ENCODE data around the gene MRPL43.

MRPL43 gene

DNA sequence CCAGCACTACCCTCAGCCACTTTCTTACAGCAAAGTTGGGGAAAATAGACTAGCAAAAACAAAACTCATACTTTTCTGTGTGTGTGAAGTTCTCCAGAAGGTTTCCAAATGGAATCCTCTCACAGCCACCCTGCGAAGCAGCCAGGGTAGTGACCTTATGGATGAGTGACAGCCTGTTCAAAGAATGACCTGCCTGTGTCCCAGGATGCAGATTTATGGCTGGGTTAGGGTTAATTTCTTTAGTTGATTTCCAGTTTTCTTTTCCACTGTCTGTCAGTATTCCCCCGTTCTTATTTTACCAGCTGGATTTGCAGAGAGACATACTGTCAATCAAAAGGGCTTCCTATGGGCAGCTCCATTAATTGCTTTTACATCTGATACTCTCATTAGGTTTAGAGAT lies 20.4 kb downstream of the MRPL43 start:
- H3K9me3 ChIP-seq (ENCODE audit: control insufficient read depth in 2 of 2, low read length in 2 of 2): no peaks in the 10 kb centered on the region
- no peaks in the 10 kb centered on the region for H3K27me3 ChIP-seq (ENCODE audit: control insufficient read depth in 2 of 2, insufficient read depth in 2 of 2, low read length in 2 of 2)
- peak overlapping the region; percentile 64 to 74 for H3K27ac ChIP-seq (ENCODE audit: low read depth in 2 of 2, low read length in 2 of 2)
- peaks cover 16 to 35% of the 10 kb centered on the region in 2 donors for H3K36me3 ChIP-seq (ENCODE audit: control insufficient read depth in 2 of 2, insufficient read depth in 2 of 2, low read length in 2 of 2)
- no peak overlapping the region for H3K4me3 ChIP-seq (ENCODE audit: low read length in 2 of 2)
- no peak overlapping the region for H3K9ac ChIP-seq (ENCODE audit: low read depth in 1 of 2, low read length in 2 of 2)
- peaks cover 25 to 46% of the 10 kb centered on the region in 2 donors for H3K4me1 ChIP-seq (ENCODE audit: control insufficient read depth in 2 of 2, insufficient read depth in 2 of 2, low read length in 2 of 2)

- H3K9ac ChIP-seq (ENCODE audit: low read depth in 1 of 2, low read length in 2 of 2): no peak overlapping the region
- no peaks in the 10 kb centered on the region for H3K9me3 ChIP-seq (ENCODE audit: control insufficient read depth in 2 of 2, low read length in 2 of 2)
- H3K36me3 ChIP-seq (ENCODE audit: control insufficient read depth in 2 of 2, insufficient read depth in 2 of 2, low read length in 2 of 2): peaks cover 21 to 37% of the 10 kb centered on the region in 2 donors
- H3K27ac ChIP-seq (ENCODE audit: low read depth in 2 of 2, low read length in 2 of 2): no peak overlapping the region
- H3K4me1 ChIP-seq (ENCODE audit: control insufficient read depth in 2 of 2, insufficient read depth in 2 of 2, low read length in 2 of 2): peaks cover 18 to 36% of the 10 kb centered on the region in 2 donors
- no peak overlapping the region for H3K4me3 ChIP-seq (ENCODE audit: low read length in 2 of 2)
- H3K27me3 ChIP-seq (ENCODE audit: control insufficient read depth in 2 of 2, insufficient read depth in 2 of 2, low read length in 2 of 2): no peaks in the 10 kb centered on the region
These were observed 21.5 kb downstream of the MRPL43 start for GRCh38 chr10:100965820-100966219.

GRCh38 chr10:100963826-100964225 lies 23.5 kb downstream of the MRPL43 start:
- Histone ChIP-seq H3K9me3 (ENCODE audit: control insufficient read depth in 2 of 2, low read length in 2 of 2) (no peaks in the 10 kb centered on the region), H3K36me3 (ENCODE audit: control insufficient read depth in 2 of 2, insufficient read depth in 2 of 2, low read length in 2 of 2) (peaks cover 30 to 50% of the 10 kb centered on the region in 2 donors), H3K4me3 (ENCODE audit: low read length in 2 of 2) (no peak overlapping the region), H3K9ac (ENCODE audit: low read depth in 1 of 2, low read length in 2 of 2) (no peak overlapping the region), H3K4me1 (ENCODE audit: control insufficient read depth in 2 of 2, insufficient read depth in 2 of 2, low read length in 2 of 2) (peaks cover 8 to 22% of the 10 kb centered on the region in 2 donors), H3K27me3 (ENCODE audit: control insufficient read depth in 2 of 2, insufficient read depth in 2 of 2, low read length in 2 of 2) (no peaks in the 10 kb centered on the region), H3K27ac (ENCODE audit: low read depth in 2 of 2, low read length in 2 of 2) (no peak overlapping the region)

DNA sequence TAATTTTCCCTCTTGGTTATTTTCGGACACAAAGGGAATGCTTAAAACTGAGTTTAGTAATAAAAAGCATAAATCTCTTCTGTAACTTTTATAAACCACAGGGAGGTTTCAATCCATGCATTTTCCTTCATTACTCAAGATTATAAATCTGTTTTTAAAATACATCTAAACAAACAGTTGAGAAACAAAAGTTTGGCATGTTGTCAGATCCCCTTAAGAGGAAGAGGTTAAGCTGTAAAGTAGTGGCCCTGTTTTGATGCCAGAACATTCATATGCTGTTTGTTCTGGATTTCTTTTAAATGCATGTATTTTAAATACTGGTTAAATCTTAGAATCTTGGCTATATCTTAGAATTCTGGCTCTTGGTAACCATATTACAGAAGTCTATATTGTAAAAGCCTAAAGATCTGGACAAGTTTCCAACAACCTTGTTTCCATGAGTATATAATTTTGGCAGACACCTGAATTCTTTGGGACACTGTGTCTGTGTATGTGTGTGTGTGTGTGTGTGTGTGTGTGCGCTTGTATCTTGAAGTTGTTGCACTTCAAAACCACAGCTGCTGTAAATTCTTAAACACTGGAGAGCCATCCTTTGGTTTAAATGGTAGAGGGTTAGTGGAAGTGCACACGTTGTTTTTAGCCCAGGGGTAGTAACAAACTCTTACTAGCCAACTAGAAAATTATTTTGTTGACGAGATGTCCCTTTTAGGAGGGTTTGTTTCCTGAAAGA lies 24.8 kb downstream of the MRPL43 start:
- H3K27ac ChIP-seq (ENCODE audit: low read depth in 2 of 2, low read length in 2 of 2): no peak overlapping the region
- H3K4me1 ChIP-seq (ENCODE audit: control insufficient read depth in 2 of 2, insufficient read depth in 2 of 2, low read length in 2 of 2): peaks cover 4 to 11% of the 10 kb centered on the region in 2 donors
- no peak overlapping the region for H3K4me3 ChIP-seq (ENCODE audit: low read length in 2 of 2)
- H3K27me3 ChIP-seq (ENCODE audit: control insufficient read depth in 2 of 2, insufficient read depth in 2 of 2, low read length in 2 of 2): no peaks in the 10 kb centered on the region
- H3K9me3 ChIP-seq (ENCODE audit: control insufficient read depth in 2 of 2, low read length in 2 of 2): no peaks in the 10 kb centered on the region
- no peak overlapping the region for H3K9ac ChIP-seq (ENCODE audit: low read depth in 1 of 2, low read length in 2 of 2)
- peaks cover 36 to 59% of the 10 kb centered on the region in 2 donors for H3K36me3 ChIP-seq (ENCODE audit: control insufficient read depth in 2 of 2, insufficient read depth in 2 of 2, low read length in 2 of 2)

DNA sequence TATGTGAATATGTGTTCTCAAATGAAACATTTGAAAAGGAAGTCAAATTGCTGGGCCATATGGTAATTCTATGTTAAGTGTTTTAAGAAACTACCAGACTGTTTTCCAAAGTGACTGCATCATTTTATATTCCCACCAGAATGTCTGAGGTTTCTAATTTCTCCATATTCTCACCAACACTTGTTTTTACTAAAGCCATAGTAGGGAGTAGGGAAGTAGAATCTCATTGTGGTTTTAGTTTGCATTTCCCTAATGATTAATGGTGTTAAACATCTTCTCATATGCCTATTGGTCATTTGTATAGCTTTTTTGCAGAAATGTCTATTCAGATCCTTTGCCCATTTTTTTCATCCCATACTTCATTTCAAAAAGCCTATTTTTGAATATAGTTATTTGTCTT lies 27.0 kb downstream of the MRPL43 start:
- Histone ChIP-seq H3K27me3 (ENCODE audit: control insufficient read depth in 2 of 2, insufficient read depth in 2 of 2, low read length in 2 of 2) (no peaks in the 10 kb centered on the region), H3K36me3 (ENCODE audit: control insufficient read depth in 2 of 2, insufficient read depth in 2 of 2, low read length in 2 of 2) (peaks cover 40 to 57% of the 10 kb centered on the region in 2 donors), H3K27ac (ENCODE audit: low read depth in 2 of 2, low read length in 2 of 2) (no peak overlapping the region), H3K9ac (ENCODE audit: low read depth in 1 of 2, low read length in 2 of 2) (no peak overlapping the region), H3K4me3 (ENCODE audit: low read length in 2 of 2) (no peak overlapping the region), H3K9me3 (ENCODE audit: control insufficient read depth in 2 of 2, low read length in 2 of 2) (no peaks in the 10 kb centered on the region), H3K4me1 (ENCODE audit: control insufficient read depth in 2 of 2, insufficient read depth in 2 of 2, low read length in 2 of 2) (no peaks in the 10 kb centered on the region)

DNA sequence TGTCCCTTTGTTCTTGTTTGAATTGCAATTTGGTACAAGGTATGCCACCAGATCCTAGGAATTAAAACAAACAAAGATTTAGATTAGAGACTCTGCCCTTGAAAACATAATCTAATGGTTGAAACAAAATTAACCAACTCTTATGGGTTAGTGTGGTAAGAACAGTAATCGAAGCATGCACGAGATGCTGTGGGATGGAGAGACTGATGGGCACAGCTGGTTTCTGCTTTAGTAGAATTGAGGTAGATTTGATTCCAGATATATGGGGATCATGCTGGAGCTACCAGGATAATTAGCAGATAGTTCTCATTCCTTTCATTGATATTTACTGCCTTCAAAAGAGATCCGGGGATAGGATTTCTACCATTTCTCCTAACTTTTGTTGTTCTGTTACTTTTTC lies 38.4 kb downstream of the MRPL43 start:
- Histone ChIP-seq H3K9me3 (ENCODE audit: control insufficient read depth in 2 of 2, low read length in 2 of 2) (no peaks in the 10 kb centered on the region), H3K4me3 (ENCODE audit: low read length in 2 of 2) (no peak overlapping the region), H3K27ac (ENCODE audit: low read depth in 2 of 2, low read length in 2 of 2) (no peak overlapping the region), H3K9ac (ENCODE audit: low read depth in 1 of 2, low read length in 2 of 2) (no peak overlapping the region), H3K27me3 (ENCODE audit: control insufficient read depth in 2 of 2, insufficient read depth in 2 of 2, low read length in 2 of 2) (no peaks in the 10 kb centered on the region), H3K4me1 (ENCODE audit: control insufficient read depth in 2 of 2, insufficient read depth in 2 of 2, low read length in 2 of 2) (no peaks in the 10 kb centered on the region), H3K36me3 (ENCODE audit: control insufficient read depth in 2 of 2, insufficient read depth in 2 of 2, low read length in 2 of 2) (peaks cover 55 to 57% of the 10 kb centered on the region in 2 donors)

DNA sequence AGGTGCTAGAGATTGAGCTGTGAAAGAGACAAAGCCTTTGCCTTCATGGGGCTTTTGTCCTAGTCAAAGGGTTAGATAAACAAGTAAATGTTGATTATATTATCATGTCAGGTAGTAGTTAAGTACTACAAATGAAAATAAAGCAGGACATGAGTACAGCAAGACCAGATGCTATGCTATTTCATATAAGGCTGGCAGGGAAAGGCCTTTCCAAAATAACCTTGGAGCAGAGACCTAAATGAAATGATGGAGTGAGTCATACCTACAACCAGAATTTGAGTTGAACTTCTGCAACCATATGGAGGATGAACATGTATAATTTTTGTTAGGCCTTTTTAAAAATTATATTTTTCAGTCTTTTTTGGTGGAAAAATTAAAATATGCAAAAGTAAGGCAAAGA lies 41.5 kb downstream of the MRPL43 start:
- H3K27me3 ChIP-seq (ENCODE audit: control insufficient read depth in 2 of 2, insufficient read depth in 2 of 2, low read length in 2 of 2): no peaks in the 10 kb centered on the region
- H3K4me1 ChIP-seq (ENCODE audit: control insufficient read depth in 2 of 2, insufficient read depth in 2 of 2, low read length in 2 of 2): no peaks in the 10 kb centered on the region
- no peak overlapping the region for H3K27ac ChIP-seq (ENCODE audit: low read depth in 2 of 2, low read length in 2 of 2)
- H3K36me3 ChIP-seq (ENCODE audit: control insufficient read depth in 2 of 2, insufficient read depth in 2 of 2, low read length in 2 of 2): peaks cover 62 to 65% of the 10 kb centered on the region in 2 donors
- H3K4me3 ChIP-seq (ENCODE audit: low read length in 2 of 2): no peak overlapping the region
- no peak overlapping the region for H3K9ac ChIP-seq (ENCODE audit: low read depth in 1 of 2, low read length in 2 of 2)
- H3K9me3 ChIP-seq (ENCODE audit: control insufficient read depth in 2 of 2, low read length in 2 of 2): no peaks in the 10 kb centered on the region

GRCh38 chr10:100943508-100943907 lies 43.8 kb downstream of the MRPL43 start:
- Histone ChIP-seq H3K27me3 (ENCODE audit: control insufficient read depth in 2 of 2, insufficient read depth in 2 of 2, low read length in 2 of 2) (no peaks in the 10 kb centered on the region), H3K9ac (ENCODE audit: low read depth in 1 of 2, low read length in 2 of 2) (no peak overlapping the region), H3K27ac (ENCODE audit: low read depth in 2 of 2, low read length in 2 of 2) (no peak overlapping the region), H3K9me3 (ENCODE audit: control insufficient read depth in 2 of 2, low read length in 2 of 2) (no peaks in the 10 kb centered on the region), H3K36me3 (ENCODE audit: control insufficient read depth in 2 of 2, insufficient read depth in 2 of 2, low read length in 2 of 2) (peaks cover 62 to 63% of the 10 kb centered on the region in 2 donors), H3K4me1 (ENCODE audit: control insufficient read depth in 2 of 2, insufficient read depth in 2 of 2, low read length in 2 of 2) (no peaks in the 10 kb centered on the region), H3K4me3 (ENCODE audit: low read length in 2 of 2) (no peak overlapping the region)

- H3K4me3 ChIP-seq (ENCODE audit: low read length in 2 of 2): no peak overlapping the region
- H3K9ac ChIP-seq (ENCODE audit: low read depth in 1 of 2, low read length in 2 of 2): no peak overlapping the region
- no peak overlapping the region for H3K27ac ChIP-seq (ENCODE audit: low read depth in 2 of 2, low read length in 2 of 2)
- H3K27me3 ChIP-seq (ENCODE audit: control insufficient read depth in 2 of 2, insufficient read depth in 2 of 2, low read length in 2 of 2): no peaks in the 10 kb centered on the region
- peaks cover 62 to 64% of the 10 kb centered on the region in 2 donors for H3K36me3 ChIP-seq (ENCODE audit: control insufficient read depth in 2 of 2, insufficient read depth in 2 of 2, low read length in 2 of 2)
- H3K9me3 ChIP-seq (ENCODE audit: control insufficient read depth in 2 of 2, low read length in 2 of 2): no peaks in the 10 kb centered on the region
- H3K4me1 ChIP-seq (ENCODE audit: control insufficient read depth in 2 of 2, insufficient read depth in 2 of 2, low read length in 2 of 2): no peaks in the 10 kb centered on the region
These were observed 45.1 kb downstream of the MRPL43 start for GRCh38 chr10:100942229-100942628.

DNA sequence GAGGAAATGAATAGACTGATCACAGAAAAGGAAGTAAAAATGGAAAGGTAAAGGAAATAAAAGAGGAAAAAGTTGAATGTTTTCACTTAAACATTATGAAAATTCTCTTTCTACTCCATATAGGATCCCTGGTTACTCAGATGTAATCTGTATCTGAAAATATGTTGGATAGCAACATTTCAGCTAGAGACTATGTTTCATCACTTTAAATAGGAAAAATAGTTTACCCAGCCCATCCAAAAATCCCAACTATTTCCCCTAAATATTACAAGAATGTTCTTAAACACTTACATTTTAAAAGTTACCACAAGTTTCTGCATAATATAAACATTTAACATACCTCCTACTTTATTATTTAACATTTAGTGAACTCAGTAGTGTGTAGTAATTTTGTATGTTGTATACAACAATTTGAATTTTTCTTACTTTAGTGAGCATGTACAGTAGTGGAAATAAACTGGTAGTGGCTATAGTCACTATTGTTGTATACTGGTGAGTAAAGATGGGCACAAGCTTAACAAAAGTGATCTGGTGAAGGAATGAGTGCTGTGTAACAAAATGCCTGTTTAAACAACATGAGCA lies 47.4 kb downstream of the MRPL43 start:
- Histone ChIP-seq H3K9ac (ENCODE audit: low read depth in 1 of 2, low read length in 2 of 2) (no peak overlapping the region), H3K4me1 (ENCODE audit: control insufficient read depth in 2 of 2, insufficient read depth in 2 of 2, low read length in 2 of 2) (no peaks in the 10 kb centered on the region), H3K27ac (ENCODE audit: low read depth in 2 of 2, low read length in 2 of 2) (no peak overlapping the region), H3K4me3 (ENCODE audit: low read length in 2 of 2) (no peak overlapping the region), H3K36me3 (ENCODE audit: control insufficient read depth in 2 of 2, insufficient read depth in 2 of 2, low read length in 2 of 2) (peaks cover 47 to 51% of the 10 kb centered on the region in 2 donors), H3K27me3 (ENCODE audit: control insufficient read depth in 2 of 2, insufficient read depth in 2 of 2, low read length in 2 of 2) (no peaks in the 10 kb centered on the region), H3K9me3 (ENCODE audit: control insufficient read depth in 2 of 2, low read length in 2 of 2) (no peaks in the 10 kb centered on the region)

Data from mucosa of rectum (tissue), 2 donors.